Tibial nerve (tissue), 4 donors: ENCODE data around the gene EIF2S3.

Source experiments
- EP300 ChIP-seq, 2 donors: sonication (generic); formaldehyde crosslinking; IDR thresholded peaks; one replicate each; pipeline ENCODE4 v1.6.1; 2017; ENCODE audit warnings: antibody characterized with exemption in 2 of 2, mild to moderate bottlenecking in 1 of 2
- TF ChIP-seq, protein P1 (sequence below), 5 experiments: fragments of 200-600 bp in 3 of 5; fragments of 450-650 bp in 2 of 5; sonication (generic) in 3 of 5; IDR thresholded peaks; one replicate each; pipeline ENCODE4 v1.5.1; 2016 to 2019; ENCODE audit warnings: antibody characterized with exemption in 5 of 5, mild to moderate bottlenecking in 3 of 5, moderate library complexity in 2 of 5

DNA sequence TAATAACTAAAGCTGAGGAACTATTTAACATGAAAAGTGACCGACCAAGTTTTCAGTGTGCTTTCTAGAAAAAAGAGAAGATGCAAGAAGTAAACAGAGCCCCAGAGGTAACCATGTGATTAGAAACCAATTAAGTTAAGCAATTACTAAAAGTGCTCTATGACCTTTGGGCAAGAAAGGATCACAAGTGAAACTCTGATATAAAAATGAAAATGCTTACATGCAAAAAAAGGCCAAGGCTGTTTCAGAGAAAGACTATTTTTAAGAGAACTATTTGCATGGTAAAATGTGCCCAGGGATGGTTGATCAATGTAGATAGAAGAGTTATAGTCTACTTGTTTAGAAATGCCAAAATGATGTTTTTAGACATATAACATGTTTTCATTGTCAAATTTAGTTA is 49.7 kb upstream of the EIF2S3 start:
- TF ChIP-seq, protein P1, sequence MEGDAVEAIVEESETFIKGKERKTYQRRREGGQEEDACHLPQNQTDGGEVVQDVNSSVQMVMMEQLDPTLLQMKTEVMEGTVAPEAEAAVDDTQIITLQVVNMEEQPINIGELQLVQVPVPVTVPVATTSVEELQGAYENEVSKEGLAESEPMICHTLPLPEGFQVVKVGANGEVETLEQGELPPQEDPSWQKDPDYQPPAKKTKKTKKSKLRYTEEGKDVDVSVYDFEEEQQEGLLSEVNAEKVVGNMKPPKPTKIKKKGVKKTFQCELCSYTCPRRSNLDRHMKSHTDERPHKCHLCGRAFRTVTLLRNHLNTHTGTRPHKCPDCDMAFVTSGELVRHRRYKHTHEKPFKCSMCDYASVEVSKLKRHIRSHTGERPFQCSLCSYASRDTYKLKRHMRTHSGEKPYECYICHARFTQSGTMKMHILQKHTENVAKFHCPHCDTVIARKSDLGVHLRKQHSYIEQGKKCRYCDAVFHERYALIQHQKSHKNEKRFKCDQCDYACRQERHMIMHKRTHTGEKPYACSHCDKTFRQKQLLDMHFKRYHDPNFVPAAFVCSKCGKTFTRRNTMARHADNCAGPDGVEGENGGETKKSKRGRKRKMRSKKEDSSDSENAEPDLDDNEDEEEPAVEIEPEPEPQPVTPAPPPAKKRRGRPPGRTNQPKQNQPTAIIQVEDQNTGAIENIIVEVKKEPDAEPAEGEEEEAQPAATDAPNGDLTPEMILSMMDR (IDR thresholded peaks at IDR 0.05), result no peak
- no peak for TF ChIP-seq EP300 (IDR thresholded peaks at IDR 0.05)
